ENCODE results near the gene NFIA. TPM values are rescaled to one million over a fixed set of nuclear protein-coding genes. Genes with fewer than 3 reads are reported as not detected.

NFIA gene
- total and polyA plus RNA-seq, 10 of the 15 experiments (the other 5 are each of a cell fraction or from before 2014, with no cell fraction given): 0.10 to 0.16 TPM; not detected in 8

DNA sequence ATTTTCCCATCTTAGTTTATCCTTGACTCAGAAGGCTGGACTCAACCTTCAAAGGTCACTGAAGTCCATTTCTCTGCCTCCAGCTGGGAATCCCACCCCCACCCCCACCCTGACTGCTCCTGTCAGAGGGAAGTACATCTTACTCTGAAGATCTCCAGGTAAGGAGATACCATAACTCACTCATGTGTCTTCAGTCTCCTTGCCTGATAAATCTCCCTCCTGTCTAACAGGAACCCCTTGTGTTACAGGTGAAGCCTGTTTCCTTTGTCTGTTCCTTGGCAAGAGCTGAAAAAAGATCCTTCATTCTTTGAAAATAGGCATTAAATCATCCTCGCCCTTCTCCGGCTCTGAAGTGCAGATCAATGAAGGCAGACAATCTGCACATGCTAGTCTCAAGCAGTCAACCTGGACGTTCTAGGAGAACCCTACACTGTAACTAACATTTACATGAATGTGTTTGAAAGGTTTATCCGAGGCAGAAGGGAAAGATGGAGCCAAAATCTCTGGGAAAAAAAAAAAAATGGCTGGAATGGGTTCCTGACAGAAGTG, 392.0 kb downstream of the NFIA start:
- H3K4me1 ChIP-seq (ENCODE audit: control insufficient read depth, insufficient read depth, low read length): no peaks in the 10 kb centered on the region
- no TSS peak for BruUV-seq (replicated peaks)
- intact Hi-C loops (cut with micrococcal nuclease; ENCODE audit: unreplicated experiment) (no loop called here), in situ Hi-C loops (cut with MboI) (no loop called here)
- ChIA-PET POLR2A (no interaction called here), RAD21 (ENCODE audit: unreplicated experiment) (no interaction called here), CTCF (no interaction called here), SMC1A (ENCODE audit: uncharacterized antibody, unreplicated experiment) (interaction anchor here (0.6 kb wide), 1 partner anchor 1049 kb away, joined by 3 read pairs; no protein-coding TSS in a partner anchor)
- H3K9me3 ChIP-seq (replicated peaks; ENCODE audit: control insufficient read depth, insufficient read depth, low read length): no peaks in the 10 kb centered on the region
- FAIRE-seq (no peak), DNase-seq (ENCODE audit: low read depth, low spot score) (no peak), ATAC-seq (no peak)
- no peak overlapping the region for H3K4me2 ChIP-seq (ENCODE audit: control insufficient read depth, insufficient read depth)
- no peak for TF ChIP-seq EED (IDR thresholded peaks at IDR 0.05; ENCODE audit: low read depth)
- TF ChIP-seq, protein P1, sequence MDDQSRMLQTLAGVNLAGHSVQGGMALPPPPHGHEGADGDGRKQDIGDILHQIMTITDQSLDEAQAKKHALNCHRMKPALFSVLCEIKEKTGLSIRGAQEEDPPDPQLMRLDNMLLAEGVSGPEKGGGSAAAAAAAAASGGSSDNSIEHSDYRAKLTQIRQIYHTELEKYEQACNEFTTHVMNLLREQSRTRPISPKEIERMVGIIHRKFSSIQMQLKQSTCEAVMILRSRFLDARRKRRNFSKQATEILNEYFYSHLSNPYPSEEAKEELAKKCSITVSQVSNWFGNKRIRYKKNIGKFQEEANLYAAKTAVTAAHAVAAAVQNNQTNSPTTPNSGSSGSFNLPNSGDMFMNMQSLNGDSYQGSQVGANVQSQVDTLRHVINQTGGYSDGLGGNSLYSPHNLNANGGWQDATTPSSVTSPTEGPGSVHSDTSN (IDR thresholded peaks at IDR 0.05; ENCODE audit: insufficient replicate concordance, low read depth, low read length): no peak
- TF ChIP-seq, protein P2, sequence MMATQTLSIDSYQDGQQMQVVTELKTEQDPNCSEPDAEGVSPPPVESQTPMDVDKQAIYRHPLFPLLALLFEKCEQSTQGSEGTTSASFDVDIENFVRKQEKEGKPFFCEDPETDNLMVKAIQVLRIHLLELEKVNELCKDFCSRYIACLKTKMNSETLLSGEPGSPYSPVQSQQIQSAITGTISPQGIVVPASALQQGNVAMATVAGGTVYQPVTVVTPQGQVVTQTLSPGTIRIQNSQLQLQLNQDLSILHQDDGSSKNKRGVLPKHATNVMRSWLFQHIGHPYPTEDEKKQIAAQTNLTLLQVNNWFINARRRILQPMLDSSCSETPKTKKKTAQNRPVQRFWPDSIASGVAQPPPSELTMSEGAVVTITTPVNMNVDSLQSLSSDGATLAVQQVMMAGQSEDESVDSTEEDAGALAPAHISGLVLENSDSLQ (IDR thresholded peaks at IDR 0.05): no peak
- no peak for TF ChIP-seq JUND (IDR thresholded peaks at IDR 0.05; ENCODE audit: low read depth, low read length)
- TF ChIP-seq ASH2L (IDR thresholded peaks at IDR 0.05; ENCODE audit: borderline replicate concordance, low read depth): no peak
- TF ChIP-seq HDAC6 (IDR thresholded peaks at IDR 0.05; ENCODE audit: unreplicated experiment): no peak
- 0 out of 4 replicates have a peak, but pooled peaks cover 0 to 2% of the 10 kb centered on the region in 2 experiments for H3K27me3 ChIP-seq (replicated peaks in 1 of 2; ENCODE audit: control insufficient read depth in 2 of 2, insufficient read depth in 2 of 2, low read length in 1 of 2)
- WGBS (ENCODE audit: insufficient coverage, insufficient replicate concordance, low lambda C conversion rate, missing lambda C conversion rate): 18% methylated on average over 4 of the region's 4 CpGs
- no peak overlapping the region for H3K27ac ChIP-seq (ENCODE audit: control insufficient read depth, insufficient read depth)
- H4K20me1 ChIP-seq (ENCODE audit: control insufficient read depth, insufficient read depth): no peaks in the 10 kb centered on the region
- no peak overlapping the region for H3K9ac ChIP-seq (ENCODE audit: control insufficient read depth, insufficient read depth, low read length)
- no peaks in the 10 kb centered on the region for H3K36me3 ChIP-seq (ENCODE audit: control insufficient read depth in 2 of 2, insufficient read depth in 2 of 2, low read length in 1 of 2)
- H2AFZ ChIP-seq (ENCODE audit: control insufficient read depth, low read depth, low read length): no peak overlapping the region
- no peak overlapping the region for H3K4me3 ChIP-seq
- no peaks in the 10 kb centered on the region for H3K79me2 ChIP-seq (ENCODE audit: control insufficient read depth, insufficient read depth, low read length)

Data from GM12878 (cell line).